Measurements from ENCODE around the gene ITPKC. TPM values are rescaled to one million over a fixed set of nuclear protein-coding genes. Genes with fewer than 3 reads are reported as not detected.

ITPKC gene
- total RNA-seq, 1 experiment from 2014 or later: 11.4 TPM

DNA sequence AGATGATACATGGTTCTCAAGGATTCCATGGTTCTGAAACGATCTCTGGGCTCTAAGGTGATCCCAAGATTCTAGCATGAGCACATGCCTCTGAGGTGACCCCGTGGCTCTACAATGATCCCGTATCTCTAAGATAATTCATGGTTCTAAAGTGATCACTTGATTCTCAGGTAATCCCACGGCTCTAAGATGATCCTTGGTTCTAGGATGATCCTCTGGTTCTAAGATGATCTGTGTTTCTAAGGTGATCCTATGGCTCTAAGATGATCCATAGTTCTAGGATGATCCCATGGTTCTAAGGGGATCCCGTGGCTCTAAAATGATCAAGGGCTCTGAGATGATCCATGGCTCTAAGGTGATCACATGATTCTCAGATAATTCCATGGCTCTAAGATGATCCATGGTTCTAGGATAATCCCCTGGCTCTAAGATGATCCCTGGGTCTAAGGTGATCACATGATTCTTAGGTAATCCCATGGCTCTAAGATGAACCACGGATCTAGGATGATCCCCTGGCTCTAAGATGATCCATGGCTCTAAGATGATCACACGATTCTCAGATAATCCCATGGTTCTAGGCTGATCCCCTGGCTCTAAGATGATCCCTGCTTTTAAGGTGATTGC, 47.8 kb upstream of the ITPKC start (continued):
- TF ChIP-seq SP1 (IDR thresholded peaks at IDR 0.05; ENCODE audit: low read depth): no peak
- TF ChIP-seq, protein P1, sequence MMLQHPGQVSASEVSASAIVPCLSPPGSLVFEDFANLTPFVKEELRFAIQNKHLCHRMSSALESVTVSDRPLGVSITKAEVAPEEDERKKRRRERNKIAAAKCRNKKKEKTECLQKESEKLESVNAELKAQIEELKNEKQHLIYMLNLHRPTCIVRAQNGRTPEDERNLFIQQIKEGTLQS (IDR thresholded peaks at IDR 0.05): no peak
- no peak for TF ChIP-seq TCF7L2 (IDR thresholded peaks at IDR 0.05; ENCODE audit: borderline replicate concordance, extremely low read depth, insufficient read depth, insufficient read length)

DNA sequence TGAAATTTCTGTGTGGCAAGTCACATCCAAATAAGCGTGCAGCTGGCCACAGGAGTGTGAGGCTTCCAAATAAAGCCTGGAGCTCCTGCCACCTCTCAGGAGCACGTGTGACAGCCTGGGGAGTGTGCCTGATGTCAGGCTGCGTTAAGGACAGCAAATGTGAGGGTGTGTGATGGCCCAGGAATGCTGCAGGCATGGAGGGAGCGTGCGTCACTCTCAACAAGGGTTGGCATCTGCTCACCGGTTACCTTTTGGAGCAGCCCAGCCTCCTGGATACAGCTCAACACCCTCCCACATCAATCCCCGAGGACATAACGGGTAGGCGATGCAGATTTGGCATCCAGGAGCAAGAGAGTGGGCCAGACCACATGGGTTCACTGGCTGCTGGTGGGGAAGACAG, 45.5 kb upstream of the ITPKC start:
- ChIA-PET POLR2A (no interaction called here), RAD21 (ENCODE audit: low non-redundant PET in 1 of 2, low total read pairs in 2 of 2, uncharacterized antibody in 2 of 2, unreplicated experiment in 2 of 2) (interaction anchor here in 1 of 2 experiments (0.5 kb wide), 1 partner anchor 19 kb away, joined by 4 read pairs; the partner anchor contains the start of gene NUMBL), CTCF (no interaction called here)
- no peaks in the 10 kb centered on the region for H3K27me3 ChIP-seq (ENCODE audit: insufficient read depth, low read length)
- TF ChIP-seq, protein P2, sequence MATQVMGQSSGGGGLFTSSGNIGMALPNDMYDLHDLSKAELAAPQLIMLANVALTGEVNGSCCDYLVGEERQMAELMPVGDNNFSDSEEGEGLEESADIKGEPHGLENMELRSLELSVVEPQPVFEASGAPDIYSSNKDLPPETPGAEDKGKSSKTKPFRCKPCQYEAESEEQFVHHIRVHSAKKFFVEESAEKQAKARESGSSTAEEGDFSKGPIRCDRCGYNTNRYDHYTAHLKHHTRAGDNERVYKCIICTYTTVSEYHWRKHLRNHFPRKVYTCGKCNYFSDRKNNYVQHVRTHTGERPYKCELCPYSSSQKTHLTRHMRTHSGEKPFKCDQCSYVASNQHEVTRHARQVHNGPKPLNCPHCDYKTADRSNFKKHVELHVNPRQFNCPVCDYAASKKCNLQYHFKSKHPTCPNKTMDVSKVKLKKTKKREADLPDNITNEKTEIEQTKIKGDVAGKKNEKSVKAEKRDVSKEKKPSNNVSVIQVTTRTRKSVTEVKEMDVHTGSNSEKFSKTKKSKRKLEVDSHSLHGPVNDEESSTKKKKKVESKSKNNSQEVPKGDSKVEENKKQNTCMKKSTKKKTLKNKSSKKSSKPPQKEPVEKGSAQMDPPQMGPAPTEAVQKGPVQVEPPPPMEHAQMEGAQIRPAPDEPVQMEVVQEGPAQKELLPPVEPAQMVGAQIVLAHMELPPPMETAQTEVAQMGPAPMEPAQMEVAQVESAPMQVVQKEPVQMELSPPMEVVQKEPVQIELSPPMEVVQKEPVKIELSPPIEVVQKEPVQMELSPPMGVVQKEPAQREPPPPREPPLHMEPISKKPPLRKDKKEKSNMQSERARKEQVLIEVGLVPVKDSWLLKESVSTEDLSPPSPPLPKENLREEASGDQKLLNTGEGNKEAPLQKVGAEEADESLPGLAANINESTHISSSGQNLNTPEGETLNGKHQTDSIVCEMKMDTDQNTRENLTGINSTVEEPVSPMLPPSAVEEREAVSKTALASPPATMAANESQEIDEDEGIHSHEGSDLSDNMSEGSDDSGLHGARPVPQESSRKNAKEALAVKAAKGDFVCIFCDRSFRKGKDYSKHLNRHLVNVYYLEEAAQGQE (IDR thresholded peaks at IDR 0.05; ENCODE audit: low read depth): no peak
- no peak for TF ChIP-seq CBX3 (IDR thresholded peaks at IDR 0.05; ENCODE audit: low read depth)
- TF ChIP-seq JUND (IDR thresholded peaks at IDR 0.05): no peak
- TF ChIP-seq, protein P3, sequence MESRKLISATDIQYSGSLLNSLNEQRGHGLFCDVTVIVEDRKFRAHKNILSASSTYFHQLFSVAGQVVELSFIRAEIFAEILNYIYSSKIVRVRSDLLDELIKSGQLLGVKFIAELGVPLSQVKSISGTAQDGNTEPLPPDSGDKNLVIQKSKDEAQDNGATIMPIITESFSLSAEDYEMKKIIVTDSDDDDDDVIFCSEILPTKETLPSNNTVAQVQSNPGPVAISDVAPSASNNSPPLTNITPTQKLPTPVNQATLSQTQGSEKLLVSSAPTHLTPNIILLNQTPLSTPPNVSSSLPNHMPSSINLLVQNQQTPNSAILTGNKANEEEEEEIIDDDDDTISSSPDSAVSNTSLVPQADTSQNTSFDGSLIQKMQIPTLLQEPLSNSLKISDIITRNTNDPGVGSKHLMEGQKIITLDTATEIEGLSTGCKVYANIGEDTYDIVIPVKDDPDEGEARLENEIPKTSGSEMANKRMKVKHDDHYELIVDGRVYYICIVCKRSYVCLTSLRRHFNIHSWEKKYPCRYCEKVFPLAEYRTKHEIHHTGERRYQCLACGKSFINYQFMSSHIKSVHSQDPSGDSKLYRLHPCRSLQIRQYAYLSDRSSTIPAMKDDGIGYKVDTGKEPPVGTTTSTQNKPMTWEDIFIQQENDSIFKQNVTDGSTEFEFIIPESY (IDR thresholded peaks at IDR 0.05; ENCODE audit: extremely low read depth, insufficient replicate concordance, low read length): no peak
- no peak for TF ChIP-seq SP1 (IDR thresholded peaks at IDR 0.05; ENCODE audit: low read depth)
- DNase-seq (ENCODE audit: low read depth, low spot score): no peak
- no peaks in the 10 kb centered on the region for H3K9me2 ChIP-seq (ENCODE audit: insufficient read depth)
- H3K4me3 ChIP-seq (replicated peaks in 1 of 2; ENCODE audit: low read depth in 1 of 2, low read length in 2 of 2): no peak overlapping the region
- ATAC-seq: no peak
- H3K9me3 ChIP-seq (ENCODE audit: control insufficient read depth in 1 of 2, insufficient read depth in 1 of 2, low read depth in 1 of 2, low read length in 2 of 2): peaks cover 0 to 12% of the 10 kb centered on the region in 2 experiments; a peak in 1 of 4 replicates
- H3K4me2 ChIP-seq (ENCODE audit: low read length): no peak overlapping the region
- BruUV-seq (replicated peaks): no TSS peak
- peaks cover 49 to 67% of the 10 kb centered on the region in 2 experiments for H3K36me3 ChIP-seq (ENCODE audit: control insufficient read depth in 1 of 2, insufficient read depth in 2 of 2, low read length in 2 of 2)
- peaks cover 7 to 10% of the 10 kb centered on the region in 2 experiments for H3K4me1 ChIP-seq (ENCODE audit: control insufficient read depth in 1 of 2, insufficient read depth in 2 of 2, low read length in 2 of 2)
- H3K79me2 ChIP-seq (ENCODE audit: insufficient read depth, low read length): no peaks in the 10 kb centered on the region
- no peak overlapping the region for H3K9ac ChIP-seq (ENCODE audit: low read length)
- H4K20me1 ChIP-seq (ENCODE audit: insufficient read depth): no peaks in the 10 kb centered on the region
- H3K27ac ChIP-seq (ENCODE audit: low read depth, low read length): no peak overlapping the region
- H2AFZ ChIP-seq (ENCODE audit: low read depth, low read length, poor library complexity, severe bottlenecking): no peak overlapping the region
- intact Hi-C loops (cut with micrococcal nuclease): no loop called here
